Endothelial cell (in vitro differentiated cells): ENCODE results near the gene HDAC9. TPM values are rescaled to one million over a fixed set of nuclear protein-coding genes. Genes with fewer than 3 reads are reported as not detected.

Experiments
- DNase-seq: peaks from one replicate; pipeline ENCODE4 v3.0.0; 2021; ENCODE audit warnings: low spot score
- H3K27ac Mint-ChIP-seq: one replicate; pipeline ENCODE4 v1.8.0; 2021; ENCODE audit warnings: mixed read lengths, inconsistent platforms; ENCODE audit not compliant: unreplicated experiment
- H3K27me3 Mint-ChIP-seq: one replicate; pipeline ENCODE4 v1.8.0; 2021; ENCODE audit warnings: mild to moderate bottlenecking, moderate library complexity, mixed read lengths, inconsistent platforms; ENCODE audit not compliant: unreplicated experiment
- H3K36me3 Mint-ChIP-seq: one replicate; pipeline ENCODE4 v1.8.0; 2021; ENCODE audit warnings: mild to moderate bottlenecking, low read depth, mixed read lengths, inconsistent platforms; ENCODE audit not compliant: unreplicated experiment
- H3K4me1 Mint-ChIP-seq: one replicate; pipeline ENCODE4 v1.8.0; 2021; ENCODE audit warnings: mild to moderate bottlenecking, mixed read lengths, inconsistent platforms; ENCODE audit not compliant: unreplicated experiment
- H3K4me3 Mint-ChIP-seq: one replicate; pipeline ENCODE4 v1.8.0; 2021; ENCODE audit warnings: mild to moderate bottlenecking, mixed read lengths, inconsistent platforms; ENCODE audit not compliant: unreplicated experiment
- H3K9me3 Mint-ChIP-seq: one replicate; pipeline ENCODE4 v1.8.0; 2021; ENCODE audit warnings: mixed read lengths, inconsistent platforms; ENCODE audit not compliant: unreplicated experiment
- CTCF ChIP-seq: fragments of 200-600 bp; sonication (generic); IDR thresholded peaks from one replicate; pipeline ENCODE4 v1.5.0; 2021; ENCODE audit warnings: antibody characterized with exemption; ENCODE audit not compliant: unreplicated experiment
- total RNA-seq: library from RNA; stranded (reverse); fragmentation: NEBNext Ultra II Directional; extraction: Animal tissue kit (Norgen Biotek cat#: 25700); gene quantifications from one replicate; pipeline ENCODE4 v1.2.1, GENCODE V29; 2021; ENCODE audit not compliant: unreplicated experiment

The HDAC9 gene
- total RNA-seq, 1 donor from 2014 or later: 1.2 TPM

DNA sequence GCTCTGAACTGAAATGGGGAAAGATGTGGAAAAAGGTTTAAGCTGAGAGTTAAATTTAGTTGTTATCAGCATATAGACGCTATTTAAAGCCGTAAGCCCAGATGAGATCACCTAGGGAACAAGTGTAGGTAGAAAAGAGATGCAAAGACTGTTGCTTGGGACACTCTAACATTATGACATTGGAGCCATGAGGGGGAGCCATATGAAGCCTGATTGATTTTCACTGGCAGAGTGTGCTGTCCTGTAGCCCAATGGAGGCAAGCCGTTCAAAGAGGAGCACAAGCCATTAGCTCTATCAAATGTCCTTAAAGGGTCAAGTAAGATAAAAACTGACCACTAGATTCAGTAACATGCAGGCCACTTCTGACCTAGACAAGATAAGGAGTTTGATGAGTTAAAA, 398.6 kb downstream of the HDAC9 start:
- Mint-ChIP-seq H3K4me3 (no peak overlapping the region), H3K4me1 (peaks cover 3% of the 10 kb centered on the region), H3K36me3 (no peaks in the 10 kb centered on the region), H3K27me3 (no peaks in the 10 kb centered on the region), H3K27ac (no peak overlapping the region), H3K9me3 (no peaks in the 10 kb centered on the region)
- TF ChIP-seq CTCF: no peak
- DNase-seq: no peak

GRCh38 chr7:18895456-18895855, 399.9 kb downstream of the HDAC9 start:
- Mint-ChIP-seq H3K4me1 (peaks cover 3% of the 10 kb centered on the region), H3K27me3 (no peaks in the 10 kb centered on the region)

DNA sequence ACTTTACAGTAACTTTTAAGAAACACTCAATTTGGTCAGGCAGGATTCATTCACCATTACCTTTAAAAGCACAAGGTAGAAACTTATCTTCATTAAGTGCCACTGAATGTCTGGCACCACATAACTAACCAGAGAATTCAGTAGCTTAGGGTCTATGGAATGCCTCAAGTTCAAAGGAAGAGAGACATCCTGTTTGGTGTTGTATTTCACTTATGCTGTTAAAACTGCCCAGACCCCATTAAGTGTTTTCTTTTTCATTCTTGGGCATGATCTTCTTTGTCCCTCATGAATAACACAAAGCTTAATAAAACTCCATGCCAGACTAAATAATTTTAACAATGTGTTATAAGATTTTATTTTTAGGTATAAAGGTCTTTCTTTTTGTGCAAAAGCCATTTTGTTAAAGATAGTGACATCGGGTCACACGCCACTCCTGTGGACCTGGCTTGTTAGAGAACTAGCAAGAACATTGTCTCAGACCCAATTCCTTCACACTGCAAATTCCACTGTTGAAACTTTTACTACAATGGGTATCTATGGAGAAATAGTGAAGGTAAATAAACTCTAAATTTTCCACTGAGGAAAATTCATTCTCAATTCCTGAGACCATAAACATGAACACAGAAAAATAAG, 400.9 kb downstream of the HDAC9 start:
- H3K27me3 Mint-ChIP-seq: no peaks in the 10 kb centered on the region
- no peaks in the 10 kb centered on the region for H3K9me3 Mint-ChIP-seq
- no peak overlapping the region for H3K4me3 Mint-ChIP-seq
- no peak for DNase-seq
- no peaks in the 10 kb centered on the region for H3K36me3 Mint-ChIP-seq
- TF ChIP-seq CTCF: no peak
- no peak overlapping the region for H3K27ac Mint-ChIP-seq
- peaks cover 3% of the 10 kb centered on the region for H3K4me1 Mint-ChIP-seq

More at GRCh38 chr7:18895456-18895855, 399.9 kb downstream of the HDAC9 start:
- Mint-ChIP-seq H3K9me3 (no peaks in the 10 kb centered on the region), H3K36me3 (no peaks in the 10 kb centered on the region), H3K27ac (no peak overlapping the region), H3K4me3 (no peak overlapping the region)
- TF ChIP-seq CTCF: no peak
- no peak for DNase-seq

DNA sequence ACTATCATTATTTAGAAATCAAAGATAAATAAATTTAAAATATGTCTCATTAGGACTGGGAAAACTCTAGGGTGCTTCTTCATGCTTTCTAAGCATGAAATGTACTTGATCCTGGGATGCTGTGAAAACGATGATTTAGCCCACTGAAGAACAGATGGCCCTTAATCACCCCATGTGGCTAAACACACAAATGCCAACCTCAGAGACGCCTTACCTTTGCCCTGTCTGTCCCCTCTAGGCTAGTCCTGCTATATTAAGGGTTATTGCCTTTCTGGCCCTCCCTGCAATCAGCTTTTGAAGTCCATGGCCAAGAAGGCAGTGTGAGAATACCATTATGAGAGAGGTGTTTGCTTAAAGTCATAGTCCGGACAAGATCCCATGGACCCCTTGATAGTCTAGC, 404.7 kb downstream of the HDAC9 start:
- no peak for TF ChIP-seq CTCF
- no peak overlapping the region for H3K27ac Mint-ChIP-seq
- no peaks in the 10 kb centered on the region for H3K27me3 Mint-ChIP-seq
- H3K4me3 Mint-ChIP-seq: no peak overlapping the region
- H3K9me3 Mint-ChIP-seq: no peaks in the 10 kb centered on the region
- H3K4me1 Mint-ChIP-seq: peaks cover 3% of the 10 kb centered on the region
- H3K36me3 Mint-ChIP-seq: no peaks in the 10 kb centered on the region
- no peak for DNase-seq

GRCh38 chr7:18900803-18901202, 405.3 kb downstream of the HDAC9 start:
- Mint-ChIP-seq H3K27ac (no peak overlapping the region), H3K4me3 (no peak overlapping the region), H3K27me3 (no peaks in the 10 kb centered on the region), H3K4me1 (peaks cover 3% of the 10 kb centered on the region), H3K9me3 (no peaks in the 10 kb centered on the region), H3K36me3 (no peaks in the 10 kb centered on the region)
- no peak for TF ChIP-seq CTCF
- DNase-seq: no peak
